Adipocyte (in vitro differentiated cells): ENCODE results near the gene SH2D6.
A peak's percentile ranks its signal among the peaks of the same experiment; 100 is the strongest.

ENCODE experiments used
- DNase-seq: peaks from one replicate; pipeline ENCODE4 v3.0.0-alpha.2; 2015; ENCODE audit warnings: low read depth
- H3K27me3 ChIP-seq: replicated peaks from 2 replicates; pipeline ENCODE4 v1.7.0; 2013; ENCODE audit warnings: mild to moderate bottlenecking, low read length, moderate library complexity; ENCODE audit not compliant: control insufficient read depth, insufficient read depth
- H3K36me3 ChIP-seq: 2 replicates; pipeline ENCODE4 v1.7.0; 2013; ENCODE audit warnings: low read length, mild to moderate bottlenecking, moderate library complexity; ENCODE audit not compliant: control insufficient read depth, insufficient read depth, severe bottlenecking
- H3K4me1 ChIP-seq: 2 replicates; pipeline ENCODE4 v1.7.0; 2013; ENCODE audit warnings: mild to moderate bottlenecking, low read length, moderate library complexity; ENCODE audit not compliant: control insufficient read depth, insufficient read depth
- H3K4me3 ChIP-seq: 2 replicates; pipeline ENCODE4 v1.7.0; 2013; ENCODE audit warnings: mild to moderate bottlenecking, low read length, moderate library complexity
- H3K9ac ChIP-seq: 2 replicates; pipeline ENCODE4 v1.7.0; 2013; ENCODE audit warnings: mild to moderate bottlenecking, low read length, moderate library complexity
- H3K9me3 ChIP-seq: 2 replicates; pipeline ENCODE4 v1.7.0; 2013; ENCODE audit warnings: mild to moderate bottlenecking, low read length, moderate library complexity; ENCODE audit not compliant: control insufficient read depth

Gene SH2D6

GRCh38 chr2:85447222-85447585 lies 28.7 kb downstream of the SH2D6 start:
- Histone ChIP-seq H3K36me3 (no peaks in the 10 kb centered on the region), H3K4me3 (no peak overlapping the region), H3K4me1 (peaks cover 32% of the 10 kb centered on the region), H3K9me3 (no peaks in the 10 kb centered on the region), H3K9ac (peak overlapping the region; percentile 22), H3K27me3 (no peaks in the 10 kb centered on the region)
- no peak for DNase-seq

DNA sequence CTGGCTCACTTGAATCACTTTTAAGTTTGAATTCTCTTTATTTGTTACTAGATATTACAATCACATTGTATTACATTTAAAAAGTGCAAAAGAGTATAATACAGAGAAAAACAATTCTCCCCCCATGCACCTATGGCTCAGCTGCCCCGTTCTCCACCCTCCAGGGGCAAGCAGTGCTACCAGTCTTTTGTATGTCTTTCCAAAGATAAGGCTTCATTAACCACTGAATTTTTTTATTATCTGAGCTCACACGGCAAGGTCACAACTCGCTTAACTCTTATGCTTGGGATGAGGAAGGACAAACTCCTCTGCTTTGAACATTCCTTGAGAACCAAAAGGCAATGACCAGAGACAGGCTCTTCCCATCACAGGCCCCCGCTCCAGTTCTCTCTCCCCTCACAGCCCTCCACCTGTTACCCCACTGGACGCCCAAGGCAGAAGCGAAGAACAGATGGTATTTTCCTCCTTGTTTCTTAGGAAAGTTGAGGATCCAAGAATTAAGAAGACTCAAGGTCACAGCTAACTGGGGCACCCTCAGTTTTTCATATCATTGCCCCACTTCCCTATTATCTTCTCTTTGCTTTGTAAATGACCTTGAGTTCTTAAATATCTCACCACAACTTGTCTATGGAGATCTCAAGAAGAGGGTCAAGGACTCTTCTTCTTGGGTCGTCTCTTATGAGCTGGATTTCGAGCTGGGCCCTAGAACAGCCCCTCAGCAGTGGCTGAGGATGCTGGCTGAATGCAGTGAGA lies 30.1 kb downstream of the SH2D6 start:
- peaks cover 32% of the 10 kb centered on the region for H3K4me1 ChIP-seq
- no peak overlapping the region for H3K9ac ChIP-seq
- no peak for DNase-seq
- H3K9me3 ChIP-seq: no peaks in the 10 kb centered on the region
- no peaks in the 10 kb centered on the region for H3K27me3 ChIP-seq
- H3K36me3 ChIP-seq: no peaks in the 10 kb centered on the region
- H3K4me3 ChIP-seq: peak overlapping the region; percentile 19

GRCh38 chr2:85449214-85449588 lies 30.7 kb downstream of the SH2D6 start:
- Histone ChIP-seq H3K9ac (no peak overlapping the region), H3K4me1 (peaks cover 32% of the 10 kb centered on the region), H3K4me3 (peak overlapping the region; percentile 19), H3K9me3 (no peaks in the 10 kb centered on the region), H3K27me3 (no peaks in the 10 kb centered on the region), H3K36me3 (no peaks in the 10 kb centered on the region)
- DNase-seq: no peak

- H3K27me3 ChIP-seq: no peaks in the 10 kb centered on the region
Measured at GRCh38 chr2:85452237-85452636, 33.7 kb downstream of the SH2D6 start.

DNA sequence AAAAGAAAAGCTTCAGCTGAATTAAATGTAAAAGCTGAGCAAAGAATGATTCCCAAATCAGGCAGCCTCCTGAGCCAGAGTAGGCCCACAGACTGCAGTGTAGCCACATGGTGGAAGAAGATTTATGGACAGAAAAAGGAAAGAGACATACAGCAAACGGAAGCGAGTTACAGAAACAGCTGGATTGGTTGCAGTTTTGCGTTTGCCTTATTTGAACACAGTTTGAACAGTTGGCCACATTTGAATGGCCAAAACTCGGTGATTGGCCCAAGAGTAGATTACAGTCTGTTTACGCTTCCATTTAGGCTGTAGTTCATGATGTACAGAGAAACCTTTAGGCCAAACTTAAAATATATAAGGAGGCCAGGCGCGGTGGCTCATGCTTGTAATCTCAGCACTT lies 35.1 kb downstream of the SH2D6 start:
- no peak overlapping the region for H3K9ac ChIP-seq

More at GRCh38 chr2:85452237-85452636, 33.7 kb downstream of the SH2D6 start:
- Histone ChIP-seq H3K9ac (no peak overlapping the region), H3K9me3 (no peaks in the 10 kb centered on the region), H3K36me3 (no peaks in the 10 kb centered on the region), H3K4me1 (peaks cover 9% of the 10 kb centered on the region), H3K4me3 (no peak overlapping the region)
- no peak for DNase-seq

GRCh38 chr2:85455552-85456090 lies 37.1 kb downstream of the SH2D6 start:
- H3K9me3 ChIP-seq: no peaks in the 10 kb centered on the region
- peaks cover 7% of the 10 kb centered on the region for H3K4me1 ChIP-seq
- no peak overlapping the region for H3K4me3 ChIP-seq
- no peaks in the 10 kb centered on the region for H3K27me3 ChIP-seq
- H3K9ac ChIP-seq: no peak overlapping the region
- H3K36me3 ChIP-seq: no peaks in the 10 kb centered on the region
- DNase-seq: no peak

More for the DNA sequence above, 35.1 kb downstream of the SH2D6 start:
- Histone ChIP-seq H3K4me3 (no peak overlapping the region), H3K27me3 (no peaks in the 10 kb centered on the region), H3K36me3 (no peaks in the 10 kb centered on the region), H3K9me3 (no peaks in the 10 kb centered on the region), H3K4me1 (peaks cover 16% of the 10 kb centered on the region)
- no peak for DNase-seq

- Histone ChIP-seq H3K9ac (no peak overlapping the region), H3K27me3 (no peaks in the 10 kb centered on the region), H3K4me3 (no peak overlapping the region), H3K9me3 (no peaks in the 10 kb centered on the region), H3K36me3 (no peaks in the 10 kb centered on the region), H3K4me1 (peaks cover 7% of the 10 kb centered on the region)
- DNase-seq: no peak
Measured at GRCh38 chr2:85457043-85457442, 38.5 kb downstream of the SH2D6 start.

- Histone ChIP-seq H3K4me1 (peaks cover 14% of the 10 kb centered on the region), H3K27me3 (no peaks in the 10 kb centered on the region)
Measured at GRCh38 chr2:85457877-85458316, 39.4 kb downstream of the SH2D6 start.

DNA sequence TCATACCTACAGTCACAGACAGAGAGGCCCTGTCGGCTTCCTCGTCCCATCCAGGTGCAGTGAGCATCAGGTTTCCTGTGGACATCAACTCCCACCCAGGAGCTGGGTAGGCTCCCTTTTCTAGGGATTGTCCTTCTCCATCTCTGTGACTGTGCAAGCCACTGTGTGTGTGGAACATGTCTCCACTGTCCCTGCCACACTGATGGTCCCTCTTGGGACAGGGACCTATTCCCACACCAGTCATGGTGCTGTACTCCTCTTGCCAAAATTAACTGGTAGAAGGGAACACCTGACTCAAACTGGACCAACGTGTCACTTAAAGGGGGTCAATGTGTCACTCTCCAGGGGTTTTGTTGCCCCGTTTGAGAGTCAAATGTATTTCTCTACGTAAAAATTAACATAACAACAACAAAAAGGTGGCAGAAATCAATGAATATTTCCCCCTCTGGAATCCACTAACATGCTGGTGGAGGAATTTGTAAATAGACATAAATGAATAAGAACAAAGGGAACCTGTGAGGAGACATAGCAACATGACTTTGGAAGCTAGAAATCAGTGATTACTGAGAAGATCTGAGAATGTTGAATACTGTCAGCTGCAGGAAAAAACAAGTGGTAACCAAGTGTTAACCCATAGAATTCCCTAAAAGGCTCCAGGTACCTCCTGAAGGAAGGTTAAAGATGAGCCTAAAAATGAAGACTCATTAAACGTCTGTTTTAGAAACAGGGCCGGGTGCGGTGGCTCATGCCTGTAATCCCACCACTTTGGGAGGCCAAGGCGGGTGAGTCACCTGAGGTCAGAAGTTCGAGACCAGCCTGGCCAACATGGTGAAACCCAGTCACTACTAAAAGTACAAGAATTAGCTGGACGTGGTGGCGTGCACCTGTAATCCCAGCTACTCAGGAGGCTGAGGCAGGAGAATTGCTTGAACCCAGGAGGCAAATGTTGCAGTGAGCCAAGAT lies 40.4 kb downstream of the SH2D6 start:
- no peak for DNase-seq
- Histone ChIP-seq H3K36me3 (no peaks in the 10 kb centered on the region), H3K4me1 (peaks cover 14% of the 10 kb centered on the region), H3K9me3 (no peaks in the 10 kb centered on the region), H3K4me3 (no peak overlapping the region), H3K27me3 (no peaks in the 10 kb centered on the region), H3K9ac (no peak overlapping the region)

More at GRCh38 chr2:85457877-85458316, 39.4 kb downstream of the SH2D6 start:
- Histone ChIP-seq H3K36me3 (no peaks in the 10 kb centered on the region), H3K4me3 (no peak overlapping the region), H3K9ac (no peak overlapping the region), H3K9me3 (no peaks in the 10 kb centered on the region)
- no peak for DNase-seq

- Histone ChIP-seq H3K36me3 (no peaks in the 10 kb centered on the region), H3K9ac (no peak overlapping the region), H3K27me3 (no peaks in the 10 kb centered on the region), H3K4me1 (peaks cover 14% of the 10 kb centered on the region), H3K4me3 (no peak overlapping the region), H3K9me3 (no peaks in the 10 kb centered on the region)
- DNase-seq: no peak
Measured at GRCh38 chr2:85459771-85460170, 41.3 kb downstream of the SH2D6 start.

DNA sequence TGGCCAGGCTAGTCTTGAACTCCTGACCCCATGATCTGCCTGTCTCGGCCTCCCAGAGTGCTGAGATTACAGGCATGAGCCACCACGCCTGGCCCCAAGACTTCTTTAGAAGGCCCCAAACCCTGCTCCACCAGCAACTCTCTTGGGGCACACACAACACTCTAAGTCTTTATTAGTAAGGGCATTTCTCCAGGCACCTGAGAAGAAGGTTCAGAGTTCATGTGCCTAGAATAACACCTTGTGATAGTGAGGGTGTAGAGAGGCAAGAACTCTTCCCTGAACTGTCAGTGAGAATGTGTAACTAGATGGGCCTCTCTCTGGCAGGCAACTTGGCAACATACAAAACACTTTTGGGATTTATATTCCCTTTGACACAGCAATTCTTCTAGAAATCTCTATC lies 43.8 kb downstream of the SH2D6 start:
- H3K9me3 ChIP-seq: no peaks in the 10 kb centered on the region
- H3K27me3 ChIP-seq: no peaks in the 10 kb centered on the region
- H3K9ac ChIP-seq: no peak overlapping the region
- H3K36me3 ChIP-seq: no peaks in the 10 kb centered on the region
- H3K4me1 ChIP-seq: peaks cover 13% of the 10 kb centered on the region
- DNase-seq: no peak
- H3K4me3 ChIP-seq: no peak overlapping the region
